Naive thymus-derived CD8-positive, alpha-beta T cell (primary cell): Measurements from ENCODE around the gene CEP63. TPM values are rescaled to one million over a fixed set of nuclear protein-coding genes. Genes with fewer than 3 reads are reported as not detected.

ENCODE experiments used
- ATAC-seq, 2 donors: fragments of 150-1000 bp; cut with Tn5 transposase in 1 of 2; sonication (Bioruptor Pico), chemical (Tn5 transposase) in 1 of 2; 1 replicate in 1 of 2; 2 replicates in 1 of 2; pipeline ENCODE4 v1.10.0; 2021; ENCODE audit warnings: mild to moderate bottlenecking in 2 of 2, moderate library complexity in 2 of 2
- POLR2A ChIA-PET: fragments of 350-600 bp; sonication (Branson Sonifier 250); formaldehyde crosslinking; loops from one replicate; lab custom pipeline; 2021; ENCODE audit warnings: antibody characterized with exemption; lab: Charles Lee
- DNase-seq, 10 donors: peaks; one replicate each; pipeline versions ENCODE4 v3.0.0 to v3.0.0-alpha.2; 2020 to 2022
- H3K27ac Mint-ChIP-seq, 10 donors: one replicate each; pipeline ENCODE4 v1.8.0; 2020 to 2022; ENCODE audit warnings: mild to moderate bottlenecking in 10 of 10, mixed read lengths in 10 of 10, moderate library complexity in 4 of 10, inconsistent platforms in 1 of 10
- H3K27me3 Mint-ChIP-seq, 5 donors: one replicate each; pipeline ENCODE4 v1.8.0; 2021 to 2022; ENCODE audit warnings: mixed read lengths in 5 of 5
- H3K36me3 Mint-ChIP-seq, 3 donors: one replicate each; pipeline ENCODE4 v1.8.0; 2020 to 2022; ENCODE audit warnings: mixed read lengths in 3 of 3, mild to moderate bottlenecking in 2 of 3, inconsistent platforms in 1 of 3
- H3K4me1 Mint-ChIP-seq, 4 donors: one replicate each; pipeline ENCODE4 v1.8.0; 2021 to 2022; ENCODE audit warnings: mixed read lengths in 4 of 4
- H3K4me3 Mint-ChIP-seq, 10 donors: one replicate each; pipeline ENCODE4 v1.8.0; 2020 to 2022; ENCODE audit warnings: mild to moderate bottlenecking in 10 of 10, mixed read lengths in 10 of 10, moderate library complexity in 6 of 10, inconsistent platforms in 1 of 10
- H3K9me3 Mint-ChIP-seq, 9 donors: one replicate each; pipeline ENCODE4 v1.8.0; 2020 to 2022; ENCODE audit warnings: mixed read lengths in 9 of 9, mild to moderate bottlenecking in 3 of 9, inconsistent platforms in 1 of 9, moderate library complexity in 1 of 9
- polyA plus RNA-seq, 3 donors: library from polyadenylated mRNA; unstranded; fragments of 300-500 nt; fragmentation: Illumina TruSeq; gene quantifications; one replicate each; pipeline ENCODE4 v1.2.3, GENCODE V29; 2021
- total RNA-seq, 8 experiments: library from RNA in 2 of 8; stranded (reverse) in 2 of 8; gene quantifications; one replicate each; pipeline ENCODE4 v1.2.3 and lab custom pipeline; 2021 to 2026

CEP63 gene
- total and polyA plus RNA-seq, 5 experiments from 2014 or later, result 16.2 to 40.1 (median 32.2) TPM

DNA sequence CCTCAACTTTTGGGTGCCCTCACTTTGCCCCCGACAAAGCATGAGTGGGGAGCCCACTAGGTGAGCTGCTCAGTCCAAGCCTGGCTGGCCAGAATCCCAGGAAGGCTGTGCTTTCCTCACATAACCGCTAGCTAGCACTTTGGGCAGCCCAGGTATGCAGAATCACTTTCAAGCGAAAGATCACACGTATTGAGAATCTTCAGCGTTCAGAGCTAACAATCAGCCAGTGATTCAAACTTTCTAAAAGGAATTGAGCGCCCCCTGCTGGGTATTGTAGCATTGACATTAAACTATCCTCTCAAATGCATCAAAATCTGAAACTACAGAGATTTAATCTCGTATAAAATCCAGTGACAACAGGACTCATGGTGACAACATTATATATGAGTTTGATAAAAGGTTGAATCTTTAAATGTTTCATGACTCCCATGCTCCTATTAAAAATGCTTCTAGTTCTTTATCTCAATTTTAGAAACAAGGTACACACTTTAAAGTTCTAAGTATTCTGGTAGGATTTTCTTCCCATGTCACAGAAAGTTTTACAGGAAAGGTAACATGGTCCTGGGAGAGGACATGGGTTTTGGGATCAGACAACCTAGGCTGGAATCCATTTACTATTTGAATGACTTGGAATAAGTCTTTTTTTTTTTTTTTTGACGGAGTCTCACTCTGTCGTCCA is 11.8 kb upstream of the CEP63 start:
- peak; percentile 80 to 87 for ATAC-seq
- POLR2A ChIA-PET, result interaction anchor here (0.7 to 1.1 kb wide), 3 partner anchors 10 to 261 kb away, joined by 3 to 4 read pairs (median 3); no protein-coding TSS in a partner anchor
- H3K27ac Mint-ChIP-seq, result no peak overlapping the region

DNA sequence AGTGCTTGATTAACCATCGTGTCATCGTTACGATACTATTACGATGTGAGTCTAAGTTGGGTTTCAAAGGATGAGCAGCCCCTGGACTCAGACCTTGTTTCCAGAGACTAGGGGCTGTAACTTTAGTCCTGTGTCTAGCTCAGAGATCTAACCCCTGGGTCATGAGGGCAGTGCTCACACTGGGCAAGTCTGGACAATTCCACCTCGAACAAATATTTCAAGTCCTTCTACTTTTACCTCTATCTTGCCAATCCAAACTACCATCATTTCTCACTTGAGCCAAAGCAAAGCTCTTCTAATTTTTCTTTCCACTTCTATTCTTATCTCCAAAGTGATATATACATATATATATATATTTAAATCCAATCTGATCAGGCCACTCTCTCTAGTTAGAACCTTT is 10.9 kb upstream of the CEP63 start:
- Mint-ChIP-seq H3K36me3 (peaks cover 8 to 38% (median 10%) of the 10 kb centered on the region in 3 donors), H3K4me3 (no peak overlapping the region), H3K27me3 (no peaks in the 10 kb centered on the region), H3K9me3 (no peaks in the 10 kb centered on the region), H3K27ac (no peak overlapping the region), H3K4me1 (peaks cover 0 to 3% (median under 1%) of the 10 kb centered on the region in 4 donors)
- no peak for DNase-seq
- no peak for ATAC-seq
- POLR2A ChIA-PET, result no interaction called here

More for the DNA sequence above, 11.8 kb upstream of the CEP63 start:
- H3K4me1 Mint-ChIP-seq, result peaks cover 0 to 2% (median under 1%) of the 10 kb centered on the region in 4 donors
- no peaks in the 10 kb centered on the region for H3K27me3 Mint-ChIP-seq
- H3K36me3 Mint-ChIP-seq, result peaks cover 8 to 34% (median 8%) of the 10 kb centered on the region in 3 donors
- H3K4me3 Mint-ChIP-seq, result no peak overlapping the region
- peak; percentile 51 to 86 (median 75) for DNase-seq
- H3K9me3 Mint-ChIP-seq, result no peaks in the 10 kb centered on the region

DNA sequence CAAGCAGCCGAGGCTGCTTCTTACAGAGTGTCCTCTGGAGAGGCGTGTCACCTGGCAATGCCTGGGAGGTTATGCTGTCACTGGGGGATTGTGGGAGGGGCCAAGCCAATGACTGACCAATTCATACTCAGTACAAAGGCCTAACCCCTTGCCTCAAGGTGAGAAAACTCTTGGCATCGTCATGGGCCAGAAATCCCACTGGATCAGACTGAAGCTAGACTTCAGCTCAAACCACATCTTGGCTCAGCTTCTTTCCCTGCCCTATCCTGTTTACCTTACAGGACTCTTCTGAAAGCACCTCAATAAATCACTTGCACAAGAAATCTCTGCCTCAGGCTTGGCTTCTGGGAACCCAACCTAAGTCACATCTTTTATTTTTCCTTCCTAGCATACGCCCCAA is 9.6 kb upstream of the CEP63 start:
- Mint-ChIP-seq H3K9me3 (no peaks in the 10 kb centered on the region), H3K27ac (peak overlapping the region in 1 of 10 donors; percentile 49), H3K4me1 (peaks cover 2 to 7% (median 5%) of the 10 kb centered on the region in 4 donors), H3K36me3 (peaks cover 8 to 51% (median 15%) of the 10 kb centered on the region in 3 donors), H3K27me3 (no peaks in the 10 kb centered on the region), H3K4me3 (no peak overlapping the region)
- POLR2A ChIA-PET, result interaction anchor here (1.0 kb wide), 1 partner anchor 9 kb away, joined by 3 read pairs; the partner anchor contains the start of genes ANAPC13 and CEP63
- DNase-seq (no peak), ATAC-seq (no peak)

DNA sequence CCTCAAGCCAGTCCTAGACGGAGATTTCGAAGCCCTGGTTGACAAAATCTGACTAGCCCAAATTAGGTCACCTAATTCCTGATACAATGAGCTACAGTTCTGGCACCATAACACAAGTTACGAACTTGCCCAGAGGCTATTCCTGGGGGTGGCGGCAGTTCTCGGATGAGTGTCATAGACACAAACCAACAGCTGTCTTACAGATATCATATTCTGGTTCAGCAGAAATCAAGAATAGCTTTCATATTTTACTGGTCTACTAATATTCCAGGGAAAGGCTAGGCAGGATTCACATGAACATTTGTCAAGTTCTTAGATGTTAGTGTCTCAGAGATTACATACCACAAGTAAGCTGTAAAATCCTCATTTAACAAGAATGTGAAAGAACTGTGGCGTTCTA is 8.9 kb upstream of the CEP63 start:
- ATAC-seq, result no peak
- Mint-ChIP-seq H3K9me3 (no peaks in the 10 kb centered on the region), H3K36me3 (peaks cover 8 to 54% (median 15%) of the 10 kb centered on the region in 3 donors), H3K27ac (peak overlapping the region in 1 of 10 donors; percentile 62), H3K4me1 (peaks cover 0 to 9% (median 7%) of the 10 kb centered on the region in 4 donors), H3K4me3 (no peak overlapping the region), H3K27me3 (no peaks in the 10 kb centered on the region)
- no peak for DNase-seq
- POLR2A ChIA-PET, result interaction anchor here (1.0 kb wide), 1 partner anchor 8 kb away, joined by 3 read pairs; the partner anchor contains the start of genes ANAPC13 and CEP63

DNA sequence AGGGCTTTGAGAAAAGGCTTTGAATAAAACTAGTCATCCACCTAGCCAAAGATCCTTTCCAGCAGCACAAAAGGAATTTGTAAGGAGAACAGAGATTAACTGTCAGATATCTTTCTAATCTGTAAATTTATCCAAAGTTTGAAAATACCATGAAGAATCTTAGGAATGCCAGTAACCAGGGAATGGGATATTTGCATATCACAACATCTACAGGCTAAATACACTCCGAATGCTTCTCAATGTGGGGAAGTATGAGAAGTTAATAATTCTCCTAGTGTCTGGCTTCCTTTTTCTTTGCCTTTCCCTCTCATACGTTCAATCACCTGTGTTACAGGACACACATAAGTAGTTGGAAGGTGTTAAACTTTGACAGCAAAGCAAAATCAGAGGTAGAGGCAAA is 7.9 kb upstream of the CEP63 start:
- Mint-ChIP-seq H3K4me1 (peaks cover 0 to 16% (median 13%) of the 10 kb centered on the region in 4 donors), H3K36me3 (peaks cover 8 to 63% (median 12%) of the 10 kb centered on the region in 3 donors), H3K9me3 (no peaks in the 10 kb centered on the region), H3K27me3 (no peaks in the 10 kb centered on the region), H3K27ac (peak overlapping the region in 1 of 10 donors; percentile 74), H3K4me3 (no peak overlapping the region)
- ATAC-seq, result no peak
- POLR2A ChIA-PET, result no interaction called here
- DNase-seq, result no peak

DNA sequence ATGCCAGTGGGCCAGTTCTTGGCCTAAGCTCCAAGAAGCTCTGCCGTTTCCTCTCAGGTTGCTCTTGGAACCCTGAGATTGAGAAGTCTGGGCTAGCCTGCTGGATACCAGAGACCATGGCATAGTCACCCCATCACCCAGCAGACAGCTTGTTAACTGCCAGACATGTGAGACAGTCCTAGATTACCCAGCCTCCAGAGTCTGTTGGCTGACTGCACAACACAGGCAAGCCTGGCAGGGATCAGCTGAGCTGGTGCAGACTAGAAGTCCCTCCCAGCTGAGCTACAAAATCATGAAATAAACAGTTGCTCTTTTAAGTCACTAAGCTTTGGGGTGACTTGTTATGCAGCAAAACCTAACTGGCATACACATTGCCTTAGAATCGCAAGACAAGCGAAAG is 5.3 kb upstream of the CEP63 start:
- Mint-ChIP-seq H3K4me1 (peaks cover 11 to 38% (median 34%) of the 10 kb centered on the region in 4 donors), H3K36me3 (peaks cover 8 to 64% (median 12%) of the 10 kb centered on the region in 3 donors), H3K9me3 (no peaks in the 10 kb centered on the region), H3K4me3 (no peak overlapping the region), H3K27me3 (no peaks in the 10 kb centered on the region), H3K27ac (peak overlapping the region in 1 of 10 donors; percentile 80)
- DNase-seq (no peak), ATAC-seq (no peak)
- POLR2A ChIA-PET, result no interaction called here

DNA sequence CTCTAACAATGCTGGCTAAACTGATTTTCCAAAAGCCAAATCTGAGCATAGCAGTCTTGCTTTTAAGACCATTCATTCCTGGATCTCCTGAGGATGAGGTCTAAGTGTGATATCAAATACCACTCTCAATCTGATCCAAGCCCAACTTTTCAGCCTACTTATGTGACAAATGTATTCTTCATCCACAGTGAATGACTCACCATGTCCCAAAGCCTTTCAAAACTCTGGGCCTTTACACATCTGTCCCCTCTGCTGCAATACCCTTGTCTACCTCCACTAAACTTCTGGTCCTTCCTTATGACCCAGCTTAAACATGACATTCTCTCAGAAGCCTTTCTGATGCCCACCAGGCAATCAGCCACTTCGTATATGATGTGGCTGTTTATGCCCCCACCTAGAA is 4.7 kb upstream of the CEP63 start:
- H3K9me3 Mint-ChIP-seq, result no peaks in the 10 kb centered on the region
- DNase-seq, result no peak

DNA sequence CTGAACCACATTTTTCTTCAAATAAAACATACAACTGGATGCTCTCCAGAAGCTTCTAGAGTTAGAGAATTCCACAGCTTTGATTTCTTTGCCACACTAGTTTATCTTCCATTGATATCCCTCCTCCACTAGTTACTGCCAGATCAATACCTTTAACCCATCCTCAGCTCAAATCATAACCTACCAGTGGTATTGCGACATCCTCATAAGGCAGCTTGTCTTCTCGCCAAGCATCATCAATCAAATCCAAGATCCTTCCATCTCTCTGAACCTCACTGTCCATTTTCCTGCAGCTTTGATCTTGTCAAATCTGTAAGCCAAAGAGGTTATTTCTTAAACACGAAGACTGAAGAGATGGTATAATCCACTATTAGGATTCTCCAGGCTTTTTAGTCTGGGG is 3.2 kb upstream of the CEP63 start:
- DNase-seq (no peak), ATAC-seq (no peak)
- POLR2A ChIA-PET, result no interaction called here
- H3K4me3 Mint-ChIP-seq, result no peak overlapping the region
- H3K27ac Mint-ChIP-seq, result peak overlapping the region in 4 of 10 donors; percentile 14 to 80 (median 48)
- H3K27me3 Mint-ChIP-seq, result no peaks in the 10 kb centered on the region
- peaks cover 3 to 49% (median 9%) of the 10 kb centered on the region in 3 donors for H3K36me3 Mint-ChIP-seq
- peaks cover 17 to 51% (median 46%) of the 10 kb centered on the region in 4 donors for H3K4me1 Mint-ChIP-seq
- H3K9me3 Mint-ChIP-seq, result no peaks in the 10 kb centered on the region

More for the DNA sequence above, 4.7 kb upstream of the CEP63 start:
- Mint-ChIP-seq H3K27ac (peak overlapping the region in 3 of 10 donors; percentile 43 to 78 (median 61)), H3K4me3 (no peak overlapping the region), H3K27me3 (no peaks in the 10 kb centered on the region), H3K36me3 (peaks cover 8 to 62% (median 12%) of the 10 kb centered on the region in 3 donors), H3K4me1 (peaks cover 11 to 38% (median 35%) of the 10 kb centered on the region in 4 donors)
- POLR2A ChIA-PET, result no interaction called here
- ATAC-seq, result no peak

DNA sequence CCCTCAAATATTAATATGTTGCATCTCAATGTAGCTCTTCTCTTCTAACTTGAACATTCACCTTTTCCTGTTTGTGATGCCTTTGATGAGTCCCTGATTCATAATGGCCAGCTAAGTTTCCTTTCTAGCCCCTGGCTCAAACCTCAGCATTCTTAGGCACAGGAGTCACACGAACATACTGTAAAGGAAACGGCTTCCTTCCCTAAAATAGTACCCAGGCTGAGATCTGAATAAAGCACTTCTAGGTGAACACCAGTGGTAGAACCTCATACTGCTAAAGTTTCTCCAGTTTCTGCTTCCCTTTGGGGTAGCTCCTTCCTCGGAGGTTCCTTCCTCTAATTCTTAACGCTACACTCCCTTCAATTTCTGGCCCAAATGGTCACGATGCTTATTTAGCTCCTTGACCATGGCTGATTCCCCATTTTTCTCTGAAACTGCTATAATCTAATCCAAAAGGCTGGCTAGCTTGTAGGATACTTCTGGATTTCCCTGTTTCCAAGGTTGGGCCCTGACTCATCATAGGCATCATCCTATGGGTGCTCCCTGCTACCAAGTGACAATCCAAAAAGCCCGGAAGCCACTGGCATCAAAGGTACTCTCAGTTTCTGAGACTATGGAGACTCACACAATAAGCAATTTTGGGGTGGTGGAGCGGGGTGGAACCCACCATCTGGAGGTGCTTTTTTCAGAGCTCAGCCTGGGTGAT is 2.5 kb upstream of the CEP63 start:
- H3K4me3 Mint-ChIP-seq, result peak overlapping the region in 9 of 10 donors; percentile 30 to 100 (median 96)
- H3K36me3 Mint-ChIP-seq, result peaks cover 0 to 44% (median 7%) of the 10 kb centered on the region in 3 donors
- DNase-seq (no peak), ATAC-seq (no peak)
- H3K27ac Mint-ChIP-seq, result peak overlapping the region in 8 of 10 donors; percentile 13 to 80 (median 44)
- no peaks in the 10 kb centered on the region for H3K27me3 Mint-ChIP-seq
- POLR2A ChIA-PET, result interaction anchor here (0.8 to 3.1 kb wide), 3 partner anchors 10 to 1795 kb away, joined by 3 to 25 read pairs (median 4); partner anchors contain the start of gene CDV3
- H3K9me3 Mint-ChIP-seq, result no peaks in the 10 kb centered on the region
- H3K4me1 Mint-ChIP-seq, result peaks cover 23 to 58% (median 53%) of the 10 kb centered on the region in 4 donors

DNA sequence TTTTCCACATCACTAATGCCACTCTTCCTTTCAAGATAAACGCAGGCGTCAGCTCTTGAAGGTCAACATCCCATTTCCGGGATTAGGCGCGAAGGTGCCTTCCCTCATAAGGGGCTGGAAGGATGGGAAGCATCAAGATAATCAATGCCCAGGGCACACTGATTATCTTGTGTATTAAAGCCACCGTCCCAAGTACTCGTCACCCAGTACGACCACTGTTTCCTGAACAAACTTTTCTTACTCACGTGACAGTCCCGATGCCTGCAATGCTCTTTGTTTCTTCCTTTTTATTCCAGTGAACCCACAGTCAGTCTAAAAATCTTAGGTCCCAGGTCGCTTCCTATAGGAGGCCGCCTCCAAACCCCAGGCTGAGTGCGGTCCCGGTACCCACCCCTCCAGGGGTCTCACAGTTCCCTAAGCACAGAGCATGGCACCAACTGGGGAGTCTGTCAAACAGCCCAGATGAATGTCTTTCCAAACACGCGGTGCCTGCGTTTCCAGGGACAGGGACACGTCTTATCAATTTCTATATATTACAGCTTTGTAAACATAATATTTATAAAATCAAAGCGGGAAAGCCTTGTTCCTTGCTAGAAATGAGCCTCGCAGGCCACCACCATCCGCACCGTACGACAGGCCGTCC is 661 bp upstream of the CEP63 start:
- Mint-ChIP-seq H3K4me3 (peak overlapping the region; percentile 96 to 100 (median 100)), H3K27ac (peak overlapping the region; percentile 99 to 100 (median 99)), H3K4me1 (peaks cover 23 to 71% (median 65%) of the 10 kb centered on the region in 4 donors), H3K9me3 (no peaks in the 10 kb centered on the region), H3K27me3 (no peaks in the 10 kb centered on the region), H3K36me3 (peaks cover 0 to 31% (median 4%) of the 10 kb centered on the region in 3 donors)
- ATAC-seq, result peak; percentile 3 to 12
- peak in 3 of 10 donors; percentile 66 to 91 (median 80) for DNase-seq
- POLR2A ChIA-PET, result interaction anchor here (1.1 to 3.1 kb wide), 6 partner anchors 9 to 912 kb away, joined by 3 to 25 read pairs (median 4); partner anchors contain the start of genes CDV3, RYK and TOPBP1

DNA sequence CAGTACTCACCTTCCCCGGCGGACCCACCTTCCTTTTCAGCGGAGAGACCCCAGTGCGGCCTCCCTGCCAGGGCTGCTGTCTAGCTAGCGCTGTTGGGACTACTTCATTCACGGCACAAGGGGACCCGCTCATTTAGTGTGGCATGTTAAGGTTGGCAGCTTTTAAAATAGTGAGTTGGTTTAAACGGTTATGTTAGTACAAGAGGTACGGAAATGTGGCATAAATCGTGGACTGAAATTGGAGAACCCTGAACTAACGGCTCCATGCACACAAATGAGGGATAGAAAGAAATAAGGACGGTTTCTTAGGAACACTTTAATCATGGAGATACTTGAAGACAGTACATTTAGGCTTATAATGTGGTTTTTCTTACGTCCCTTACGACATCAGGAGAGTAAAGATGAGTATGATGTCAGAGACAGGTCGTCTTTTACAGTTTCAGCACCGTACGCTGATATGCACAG is 752 bp downstream of the CEP63 start:
- Mint-ChIP-seq H3K4me1 (peaks cover 23 to 69% (median 65%) of the 10 kb centered on the region in 4 donors), H3K9me3 (no peaks in the 10 kb centered on the region), H3K36me3 (peaks cover 0 to 17% (median 0%) of the 10 kb centered on the region in 3 donors), H3K4me3 (peak overlapping the region; percentile 96 to 100 (median 100)), H3K27me3 (no peaks in the 10 kb centered on the region), H3K27ac (peak overlapping the region; percentile 32 to 100 (median 99))
- DNase-seq, result peak in 8 of 10 donors; percentile 14 to 68 (median 51)
- ATAC-seq, result peak; percentile 44 to 46
- POLR2A ChIA-PET, result interaction anchor here (1.1 to 3.1 kb wide), 4 partner anchors 8 to 913 kb away, joined by 3 to 25 read pairs (median 10); partner anchors contain the start of genes CDV3 and RYK
